ENCODE data around the gene TMEM86B.

- TF ChIP-seq, protein P1, sequence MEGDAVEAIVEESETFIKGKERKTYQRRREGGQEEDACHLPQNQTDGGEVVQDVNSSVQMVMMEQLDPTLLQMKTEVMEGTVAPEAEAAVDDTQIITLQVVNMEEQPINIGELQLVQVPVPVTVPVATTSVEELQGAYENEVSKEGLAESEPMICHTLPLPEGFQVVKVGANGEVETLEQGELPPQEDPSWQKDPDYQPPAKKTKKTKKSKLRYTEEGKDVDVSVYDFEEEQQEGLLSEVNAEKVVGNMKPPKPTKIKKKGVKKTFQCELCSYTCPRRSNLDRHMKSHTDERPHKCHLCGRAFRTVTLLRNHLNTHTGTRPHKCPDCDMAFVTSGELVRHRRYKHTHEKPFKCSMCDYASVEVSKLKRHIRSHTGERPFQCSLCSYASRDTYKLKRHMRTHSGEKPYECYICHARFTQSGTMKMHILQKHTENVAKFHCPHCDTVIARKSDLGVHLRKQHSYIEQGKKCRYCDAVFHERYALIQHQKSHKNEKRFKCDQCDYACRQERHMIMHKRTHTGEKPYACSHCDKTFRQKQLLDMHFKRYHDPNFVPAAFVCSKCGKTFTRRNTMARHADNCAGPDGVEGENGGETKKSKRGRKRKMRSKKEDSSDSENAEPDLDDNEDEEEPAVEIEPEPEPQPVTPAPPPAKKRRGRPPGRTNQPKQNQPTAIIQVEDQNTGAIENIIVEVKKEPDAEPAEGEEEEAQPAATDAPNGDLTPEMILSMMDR (conservative IDR thresholded peaks at IDR 0.05; ENCODE audit: low read depth in 2 of 2) = no peak
- no peak for TF ChIP-seq EZH2phosphoT487 (IDR thresholded peaks at IDR 0.05; ENCODE audit: unreplicated experiment)
- TF ChIP-seq EZH2 (IDR thresholded peaks at IDR 0.05; ENCODE audit: low read depth, unreplicated experiment) = no peak
- TF ChIP-seq, protein P2, sequence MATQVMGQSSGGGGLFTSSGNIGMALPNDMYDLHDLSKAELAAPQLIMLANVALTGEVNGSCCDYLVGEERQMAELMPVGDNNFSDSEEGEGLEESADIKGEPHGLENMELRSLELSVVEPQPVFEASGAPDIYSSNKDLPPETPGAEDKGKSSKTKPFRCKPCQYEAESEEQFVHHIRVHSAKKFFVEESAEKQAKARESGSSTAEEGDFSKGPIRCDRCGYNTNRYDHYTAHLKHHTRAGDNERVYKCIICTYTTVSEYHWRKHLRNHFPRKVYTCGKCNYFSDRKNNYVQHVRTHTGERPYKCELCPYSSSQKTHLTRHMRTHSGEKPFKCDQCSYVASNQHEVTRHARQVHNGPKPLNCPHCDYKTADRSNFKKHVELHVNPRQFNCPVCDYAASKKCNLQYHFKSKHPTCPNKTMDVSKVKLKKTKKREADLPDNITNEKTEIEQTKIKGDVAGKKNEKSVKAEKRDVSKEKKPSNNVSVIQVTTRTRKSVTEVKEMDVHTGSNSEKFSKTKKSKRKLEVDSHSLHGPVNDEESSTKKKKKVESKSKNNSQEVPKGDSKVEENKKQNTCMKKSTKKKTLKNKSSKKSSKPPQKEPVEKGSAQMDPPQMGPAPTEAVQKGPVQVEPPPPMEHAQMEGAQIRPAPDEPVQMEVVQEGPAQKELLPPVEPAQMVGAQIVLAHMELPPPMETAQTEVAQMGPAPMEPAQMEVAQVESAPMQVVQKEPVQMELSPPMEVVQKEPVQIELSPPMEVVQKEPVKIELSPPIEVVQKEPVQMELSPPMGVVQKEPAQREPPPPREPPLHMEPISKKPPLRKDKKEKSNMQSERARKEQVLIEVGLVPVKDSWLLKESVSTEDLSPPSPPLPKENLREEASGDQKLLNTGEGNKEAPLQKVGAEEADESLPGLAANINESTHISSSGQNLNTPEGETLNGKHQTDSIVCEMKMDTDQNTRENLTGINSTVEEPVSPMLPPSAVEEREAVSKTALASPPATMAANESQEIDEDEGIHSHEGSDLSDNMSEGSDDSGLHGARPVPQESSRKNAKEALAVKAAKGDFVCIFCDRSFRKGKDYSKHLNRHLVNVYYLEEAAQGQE (IDR thresholded peaks at IDR 0.05; ENCODE audit: unreplicated experiment) = no peak
- no peak for TF ChIP-seq POLR2AphosphoS5 (IDR thresholded peaks at IDR 0.05; ENCODE audit: low read depth)
- no peak for TF ChIP-seq STAT1 (IDR thresholded peaks at IDR 0.05; ENCODE audit: unreplicated experiment)
- TF ChIP-seq, protein P3, sequence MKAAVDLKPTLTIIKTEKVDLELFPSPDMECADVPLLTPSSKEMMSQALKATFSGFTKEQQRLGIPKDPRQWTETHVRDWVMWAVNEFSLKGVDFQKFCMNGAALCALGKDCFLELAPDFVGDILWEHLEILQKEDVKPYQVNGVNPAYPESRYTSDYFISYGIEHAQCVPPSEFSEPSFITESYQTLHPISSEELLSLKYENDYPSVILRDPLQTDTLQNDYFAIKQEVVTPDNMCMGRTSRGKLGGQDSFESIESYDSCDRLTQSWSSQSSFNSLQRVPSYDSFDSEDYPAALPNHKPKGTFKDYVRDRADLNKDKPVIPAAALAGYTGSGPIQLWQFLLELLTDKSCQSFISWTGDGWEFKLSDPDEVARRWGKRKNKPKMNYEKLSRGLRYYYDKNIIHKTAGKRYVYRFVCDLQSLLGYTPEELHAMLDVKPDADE (IDR thresholded peaks at IDR 0.05) = no peak
- no peak for TF ChIP-seq CREB1 (CRISPR knock-in tag; IDR thresholded peaks at IDR 0.05; ENCODE audit: low read depth)
- no peak for TF ChIP-seq ZNF331 (CRISPR knock-in tag; IDR thresholded peaks at IDR 0.05; ENCODE audit: low read depth)
- TF ChIP-seq NANOG (IDR thresholded peaks at IDR 0.05; ENCODE audit: borderline replicate concordance) = no peak
Observed at GRCh38 chr19:55208880-55209692, 19.5 kb downstream of the TMEM86B start, which contains the start of gene PTPRH.

Measured in GM23338 (cell line).